Stimulated activated naive CD4-positive, alpha-beta T cell treated with Interleukin-2 at 50 U/mL for 16 hours (primary cell): ENCODE data around the gene SEMA7A.

Experiments
- DNase-seq: peaks from one replicate; lab custom pipeline; 2025; lab: John Stamatoyannopoulos, UW

SEMA7A gene

GRCh38 chr15:74430510-74430951, 3.2 kb downstream of the SEMA7A start:
- DNase-seq: no peak

- no peak for DNase-seq
These were observed 3.9 kb downstream of the SEMA7A start for GRCh38 chr15:74429781-74430400.

- DNase-seq: no peak
These were observed 4.6 kb downstream of the SEMA7A start for GRCh38 chr15:74428970-74429780.

GRCh38 chr15:74428442-74428787, 5.3 kb downstream of the SEMA7A start:
- no peak for DNase-seq

- DNase-seq: no peak
These were observed 5.9 kb downstream of the SEMA7A start for GRCh38 chr15:74427607-74428441.

GRCh38 chr15:74426404-74427281, 7.1 kb downstream of the SEMA7A start:
- no peak for DNase-seq

GRCh38 chr15:74425630-74426029, 8.1 kb downstream of the SEMA7A start:
- no peak for DNase-seq

- DNase-seq: no peak
These were observed 8.7 kb downstream of the SEMA7A start for GRCh38 chr15:74424901-74425528.

- no peak for DNase-seq
These were observed 10.1 kb downstream of the SEMA7A start for GRCh38 chr15:74423431-74424257.

GRCh38 chr15:74422652-74423430, 10.9 kb downstream of the SEMA7A start:
- no peak for DNase-seq

GRCh38 chr15:74422265-74422651, 11.5 kb downstream of the SEMA7A start:
- DNase-seq: no peak

GRCh38 chr15:74421302-74422245, 12.2 kb downstream of the SEMA7A start:
- no peak for DNase-seq

GRCh38 chr15:74420193-74420905, 13.4 kb downstream of the SEMA7A start:
- DNase-seq: no peak

GRCh38 chr15:74419432-74419831, 14.3 kb downstream of the SEMA7A start:
- no peak for DNase-seq

GRCh38 chr15:74418575-74419338, 15.0 kb downstream of the SEMA7A start:
- DNase-seq: no peak

- DNase-seq: no peak
These were observed 16.1 kb downstream of the SEMA7A start for GRCh38 chr15:74417670-74418069.

- DNase-seq: no peak
These were observed 16.5 kb downstream of the SEMA7A start for GRCh38 chr15:74417225-74417624.
